ENCODE data around the gene RBM17.

DNA sequence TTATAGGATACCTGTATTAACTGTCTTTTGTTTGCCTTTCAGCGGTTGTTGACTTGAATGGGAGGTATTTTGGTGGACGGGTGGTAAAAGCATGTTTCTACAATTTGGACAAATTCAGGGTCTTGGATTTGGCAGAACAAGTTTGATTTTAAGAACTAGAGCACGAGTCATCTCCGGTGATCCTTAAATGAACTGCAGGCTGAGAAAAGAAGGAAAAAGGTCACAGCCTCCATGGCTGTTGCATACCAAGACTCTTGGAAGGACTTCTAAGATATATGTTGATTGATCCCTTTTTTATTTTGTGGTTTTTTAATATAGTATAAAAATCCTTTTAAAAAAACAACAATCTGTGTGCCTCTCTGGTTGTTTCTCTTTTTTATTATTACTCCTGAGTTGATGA, 26.6 kb downstream of the RBM17 start:
- TF ChIP-seq, protein P1, sequence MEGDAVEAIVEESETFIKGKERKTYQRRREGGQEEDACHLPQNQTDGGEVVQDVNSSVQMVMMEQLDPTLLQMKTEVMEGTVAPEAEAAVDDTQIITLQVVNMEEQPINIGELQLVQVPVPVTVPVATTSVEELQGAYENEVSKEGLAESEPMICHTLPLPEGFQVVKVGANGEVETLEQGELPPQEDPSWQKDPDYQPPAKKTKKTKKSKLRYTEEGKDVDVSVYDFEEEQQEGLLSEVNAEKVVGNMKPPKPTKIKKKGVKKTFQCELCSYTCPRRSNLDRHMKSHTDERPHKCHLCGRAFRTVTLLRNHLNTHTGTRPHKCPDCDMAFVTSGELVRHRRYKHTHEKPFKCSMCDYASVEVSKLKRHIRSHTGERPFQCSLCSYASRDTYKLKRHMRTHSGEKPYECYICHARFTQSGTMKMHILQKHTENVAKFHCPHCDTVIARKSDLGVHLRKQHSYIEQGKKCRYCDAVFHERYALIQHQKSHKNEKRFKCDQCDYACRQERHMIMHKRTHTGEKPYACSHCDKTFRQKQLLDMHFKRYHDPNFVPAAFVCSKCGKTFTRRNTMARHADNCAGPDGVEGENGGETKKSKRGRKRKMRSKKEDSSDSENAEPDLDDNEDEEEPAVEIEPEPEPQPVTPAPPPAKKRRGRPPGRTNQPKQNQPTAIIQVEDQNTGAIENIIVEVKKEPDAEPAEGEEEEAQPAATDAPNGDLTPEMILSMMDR (IDR thresholded peaks at IDR 0.05), result no peak
- no peak for TF ChIP-seq POLR2A (IDR thresholded peaks at IDR 0.05)
